ENCODE measurements around the gene GTF2I.
"Not testable (repeated sequence)": the region's sequence is repeated elsewhere in the genome, so short reads cannot be mapped to it uniquely, and the experiment has no call there.

The GTF2I gene

GRCh38 chr7:74717889-74718288 lies 60.4 kb downstream of the GTF2I start:
- no peak for DNase-seq (ENCODE audit: low read depth)

GRCh38 chr7:74718336-74718735 lies 60.8 kb downstream of the GTF2I start:
- peak; percentile 74 for DNase-seq (ENCODE audit: low read depth)

DNA sequence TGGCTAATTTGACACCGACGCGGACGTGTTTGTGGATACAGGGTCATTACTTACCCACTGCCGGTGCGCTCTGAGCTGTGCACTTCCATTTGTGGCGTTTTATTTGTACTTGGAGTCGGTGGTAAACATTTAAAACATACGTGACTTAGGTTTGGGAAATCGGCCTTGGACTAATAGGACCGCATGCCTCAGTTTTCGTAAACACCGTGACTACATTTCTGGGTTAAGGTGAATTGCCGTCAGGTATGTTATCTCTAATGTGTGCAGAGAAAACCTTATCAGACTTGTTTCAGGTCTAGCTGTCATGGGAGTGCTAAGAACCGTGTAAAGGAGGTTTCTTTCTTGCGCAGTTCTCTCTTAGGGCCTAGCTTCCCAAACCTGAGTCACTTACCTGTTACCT lies 64.6 kb downstream of the GTF2I start:
- no peak for DNase-seq (ENCODE audit: low read depth)

DNA sequence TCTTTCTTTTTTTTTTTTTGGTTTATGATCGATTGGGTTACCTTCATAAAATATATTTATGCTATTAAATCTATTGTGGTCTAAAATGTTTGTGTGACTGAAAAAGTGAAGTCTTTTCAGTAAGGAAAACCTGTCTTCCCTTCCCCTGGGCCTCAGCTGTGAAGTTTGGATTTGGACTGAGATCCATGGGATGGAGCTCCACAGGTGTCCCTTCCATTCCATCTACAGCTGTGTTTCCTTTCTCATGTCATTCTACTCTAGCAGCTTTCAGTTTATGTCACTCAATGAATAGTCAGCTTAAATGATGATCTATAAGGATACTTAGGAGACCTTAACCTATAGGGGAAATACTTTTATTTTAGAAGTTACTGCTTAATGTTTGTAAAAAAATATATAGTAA lies 68.3 kb downstream of the GTF2I start:
- DNase-seq (ENCODE audit: low read depth), result no peak

- DNase-seq (ENCODE audit: low read depth), result no peak
These were observed 69.0 kb downstream of the GTF2I start for GRCh38 chr7:74726309-74727101.

DNA sequence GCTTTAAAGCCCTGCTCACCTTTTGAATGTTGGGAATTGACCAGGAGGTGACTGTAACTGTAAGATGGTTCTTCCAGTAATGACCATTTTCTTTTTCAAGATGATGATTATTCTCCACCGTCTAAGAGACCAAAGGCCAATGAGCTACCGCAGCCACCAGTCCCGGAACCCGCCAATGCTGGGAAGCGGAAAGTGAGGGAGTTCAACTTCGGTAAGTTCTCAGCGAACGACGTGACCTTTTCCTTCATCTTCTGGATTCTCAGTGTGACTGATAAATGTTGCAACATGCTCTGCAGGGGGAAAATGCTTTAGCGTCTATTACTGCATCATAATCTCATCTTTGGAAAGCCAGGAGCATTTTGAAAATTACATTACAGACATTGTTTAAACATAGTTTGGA lies 71.2 kb downstream of the GTF2I start:
- not testable (repeated sequence) for DNase-seq (ENCODE audit: low read depth)

GRCh38 chr7:74730186-74730585 lies 72.7 kb downstream of the GTF2I start:
- not testable (repeated sequence) for DNase-seq (ENCODE audit: low read depth)

DNA sequence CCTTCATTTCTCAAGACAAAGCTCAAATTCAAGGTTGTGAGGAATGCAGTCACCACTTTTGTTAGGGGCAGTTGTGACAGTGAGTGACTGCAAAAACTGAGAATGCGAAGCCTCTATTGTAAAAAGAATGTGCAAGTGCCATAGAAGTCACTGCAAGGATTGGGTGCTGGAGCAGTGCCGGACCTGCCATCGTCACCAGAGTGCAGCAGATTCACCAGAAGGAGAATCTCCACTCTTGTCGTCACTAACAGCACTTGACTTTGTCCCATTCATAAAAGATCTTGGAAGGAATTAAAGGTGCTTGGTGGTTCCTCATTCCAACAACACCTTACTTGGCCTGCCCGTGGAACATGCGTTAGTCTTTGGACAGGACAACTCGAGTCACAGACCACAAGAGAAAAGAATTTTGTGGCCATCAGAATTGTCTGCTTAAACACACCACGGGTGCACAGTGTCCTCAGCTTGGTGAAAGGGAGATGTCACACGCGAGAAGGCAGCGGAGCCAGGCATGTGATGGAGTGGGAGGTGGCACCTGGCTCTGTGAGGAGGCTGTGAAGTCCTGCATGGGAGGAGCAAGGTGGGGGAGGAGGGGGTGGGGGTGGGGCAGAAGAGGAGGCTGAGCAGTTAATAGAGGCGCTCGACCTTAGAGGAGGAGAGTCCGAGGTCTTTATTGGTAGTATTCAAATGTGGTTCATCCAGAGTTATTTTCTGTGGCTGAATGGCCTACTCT lies 82.6 kb downstream of the GTF2I start:
- not testable (repeated sequence) for DNase-seq (ENCODE audit: low read depth)

DNA sequence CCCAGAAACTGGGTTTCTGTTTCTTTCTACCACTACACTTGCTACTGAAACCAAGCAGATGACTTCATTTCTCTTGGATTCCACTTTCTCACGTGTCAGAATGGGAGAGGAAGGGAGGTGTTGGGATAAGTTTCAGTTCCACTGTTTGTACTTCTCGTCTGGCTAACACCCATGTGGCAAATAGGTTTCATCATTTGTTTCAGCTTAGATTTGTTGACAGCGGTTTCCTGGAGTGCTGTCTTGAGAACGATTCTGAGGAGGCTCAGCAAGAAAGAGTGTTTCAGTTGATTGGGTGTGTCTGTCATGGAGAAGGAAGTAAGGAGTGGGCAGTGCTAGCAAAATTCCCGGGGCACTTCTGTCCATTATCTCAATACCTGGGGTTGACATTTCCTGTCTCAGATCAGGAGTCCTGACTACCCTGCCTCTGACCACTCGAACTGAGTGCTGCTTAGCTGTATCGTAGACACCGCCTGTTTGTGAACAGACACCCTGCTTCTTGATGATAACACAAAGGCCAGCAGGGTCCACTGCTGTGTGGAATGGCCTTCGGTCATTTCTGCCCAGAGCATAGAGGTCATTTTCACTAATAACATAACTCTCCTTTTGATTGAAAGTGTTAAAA lies 86.5 kb downstream of the GTF2I start:
- DNase-seq (ENCODE audit: low read depth), result not testable (repeated sequence)

DNA sequence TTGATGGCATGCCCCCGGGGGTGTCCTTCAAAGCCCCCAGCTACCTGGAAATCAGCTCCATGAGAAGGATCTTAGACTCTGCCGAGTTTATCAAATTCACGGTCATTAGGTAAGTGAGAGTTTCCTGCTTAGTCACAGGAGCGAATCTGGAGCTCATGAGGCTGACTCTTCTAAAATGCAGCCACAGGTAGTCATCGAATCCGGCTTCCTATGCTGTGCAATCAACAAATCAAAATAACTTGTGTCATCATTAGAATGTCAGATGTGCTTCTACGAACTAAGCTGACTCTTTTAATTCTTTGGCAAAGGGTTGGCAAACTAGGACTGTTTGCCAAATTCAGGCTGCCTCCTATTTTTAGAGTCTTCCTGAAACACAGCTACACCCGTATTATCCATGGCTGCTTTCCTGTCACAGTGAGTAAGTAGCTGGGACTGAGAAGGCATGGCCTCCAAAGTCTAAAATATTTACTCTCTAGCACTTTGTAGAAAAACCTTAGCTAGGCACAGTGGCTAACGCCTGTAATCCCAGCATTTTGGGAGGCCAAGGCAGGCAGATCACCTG lies 96.5 kb downstream of the GTF2I start:
- not testable (repeated sequence) for DNase-seq (ENCODE audit: low read depth)

DNA sequence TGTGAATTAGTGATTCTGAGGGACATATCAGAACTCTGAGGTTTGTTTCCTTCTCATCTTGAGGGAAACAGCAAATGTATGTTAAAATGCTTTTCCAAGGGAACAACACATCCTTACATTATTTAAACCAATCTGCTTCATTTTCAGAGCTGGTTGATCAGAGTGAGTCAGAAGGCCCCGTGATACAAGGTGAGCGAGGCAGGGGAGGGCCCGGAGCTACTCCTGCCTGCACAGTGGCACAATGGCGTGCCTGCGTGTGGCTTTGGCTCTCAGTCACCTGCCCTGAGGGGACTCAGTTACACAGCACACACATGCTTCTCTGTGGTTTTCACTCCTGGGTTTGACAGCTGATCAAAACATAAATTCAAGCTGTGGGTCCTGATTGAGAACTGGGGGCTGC lies 99.2 kb downstream of the GTF2I start:
- DNase-seq (ENCODE audit: low read depth), result not testable (repeated sequence)

- DNase-seq (ENCODE audit: low read depth), result not testable (repeated sequence)
These were observed 100.8 kb downstream of the GTF2I start for GRCh38 chr7:74758268-74758667.

- not testable (repeated sequence) for DNase-seq (ENCODE audit: low read depth)
These were observed 101.5 kb downstream of the GTF2I start for GRCh38 chr7:74758982-74759381.

GRCh38 chr7:74765205-74765918 lies 107.8 kb downstream of the GTF2I start:
- not testable (repeated sequence) for DNase-seq (ENCODE audit: low read depth)

GRCh38 chr7:74766509-74766908 lies 109.0 kb downstream of the GTF2I start:
- DNase-seq (ENCODE audit: low read depth), result not testable (repeated sequence)

DNA sequence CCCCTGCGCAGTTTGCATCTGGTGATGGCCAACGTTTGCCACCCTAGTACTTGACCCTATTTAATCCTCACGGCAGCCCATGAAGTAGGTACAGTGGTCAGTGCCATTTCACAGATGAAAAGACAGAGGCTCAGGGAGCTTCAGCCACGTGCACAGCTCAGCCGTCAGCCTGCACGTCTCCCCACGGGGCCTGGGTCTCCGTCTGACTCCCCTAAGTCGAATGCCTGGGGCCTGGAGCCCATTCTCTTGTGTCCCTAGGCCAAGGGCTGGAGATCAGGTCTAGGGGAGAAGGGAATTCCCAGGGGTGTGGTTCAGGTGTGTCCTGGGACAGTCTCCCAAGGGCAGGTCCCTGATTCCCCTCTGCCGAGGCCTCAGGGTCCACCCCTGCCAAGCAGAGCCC lies 109.5 kb downstream of the GTF2I start:
- not testable (repeated sequence) for DNase-seq (ENCODE audit: low read depth)

DNA sequence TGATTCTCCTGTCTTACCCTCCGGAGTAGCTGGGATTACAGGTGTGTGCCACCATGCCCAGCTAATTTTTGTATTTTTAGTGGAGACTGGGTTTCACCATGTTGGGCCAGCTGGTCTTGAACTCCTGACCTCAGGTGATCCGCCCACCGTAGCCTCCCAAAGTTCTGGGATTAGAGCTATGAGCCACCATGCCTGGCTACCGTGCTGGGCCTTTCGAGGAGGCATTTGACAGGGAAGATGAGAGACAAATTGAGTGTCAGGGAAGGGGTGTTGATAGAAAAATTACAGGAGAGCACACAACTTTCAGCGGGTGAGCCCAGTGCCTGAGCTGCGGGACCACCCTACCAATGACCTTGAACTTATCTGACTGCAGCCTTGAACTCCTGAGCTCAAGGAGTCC lies 112.5 kb downstream of the GTF2I start:
- DNase-seq (ENCODE audit: low read depth), result not testable (repeated sequence)

DNA sequence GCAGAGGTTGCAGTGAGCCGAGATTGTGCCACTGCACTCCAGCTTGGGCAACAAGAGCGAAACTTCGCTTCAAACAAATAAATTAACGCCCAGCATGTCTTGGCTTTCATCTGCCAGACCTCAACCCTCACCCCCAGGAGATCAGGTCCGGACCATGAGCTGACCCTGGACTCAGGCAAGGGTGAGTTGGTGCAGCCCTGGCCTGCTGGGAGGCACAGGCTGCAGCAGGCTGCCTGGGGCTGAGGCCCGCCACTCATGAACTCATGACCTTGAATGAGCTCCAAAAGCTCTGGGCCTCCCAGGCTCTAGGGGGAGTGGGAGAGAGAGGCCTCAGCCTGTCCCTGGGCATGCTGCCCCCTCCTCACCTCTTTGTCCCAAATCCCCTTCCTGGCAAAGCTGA lies 114.6 kb downstream of the GTF2I start:
- DNase-seq (ENCODE audit: low read depth), result not testable (repeated sequence)

DNA sequence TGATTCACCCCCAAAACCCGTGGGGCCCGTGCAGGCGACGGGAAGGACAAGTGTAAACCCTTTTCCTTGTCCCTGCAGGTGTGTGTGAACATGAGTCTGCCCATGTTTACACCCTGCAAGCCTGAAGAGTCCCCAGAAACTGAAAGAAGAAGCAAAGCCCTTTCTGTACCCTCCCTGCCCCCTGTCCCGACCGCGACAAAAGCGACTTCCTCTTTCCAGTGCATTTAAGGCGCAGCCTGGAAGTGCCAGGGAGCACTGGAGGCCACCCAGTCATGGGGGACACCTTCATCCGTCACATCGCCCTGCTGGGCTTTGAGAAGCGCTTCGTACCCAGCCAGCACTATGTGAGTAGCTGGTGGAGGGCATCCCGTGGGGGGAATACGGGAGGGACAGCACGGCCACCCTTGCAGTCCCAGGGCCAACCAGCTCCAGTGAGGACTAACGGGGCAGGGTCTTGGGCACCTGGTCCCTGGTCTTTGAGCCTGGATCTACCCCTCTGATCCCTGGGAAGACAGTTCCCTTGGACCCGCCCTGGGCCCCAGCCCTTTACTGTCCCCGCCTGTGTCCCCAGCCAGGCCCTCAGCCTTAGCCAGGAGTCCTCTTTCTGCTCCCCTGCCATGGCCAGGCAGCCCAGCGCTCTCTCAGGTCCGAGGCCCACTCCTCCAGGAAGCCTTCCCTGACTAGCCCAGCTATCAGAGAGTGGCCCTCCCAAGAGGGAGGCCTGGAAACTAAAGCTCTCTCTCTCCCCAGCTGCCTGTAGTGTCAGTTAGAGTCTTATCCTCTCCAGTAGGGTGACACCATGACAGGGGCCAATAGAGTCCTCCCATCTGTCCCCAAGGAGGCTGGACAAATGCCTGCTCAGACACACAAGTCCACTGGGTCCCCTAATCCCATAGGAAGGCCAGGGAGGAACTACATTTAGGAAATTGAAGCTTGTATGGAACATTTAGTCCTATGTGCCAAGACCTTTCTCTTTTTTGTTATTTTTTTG lies 116.5 kb downstream of the GTF2I start, which contains the start of gene NCF1:
TSS of gene NCF1 (plus strand) at position 252 of the 991 bp plus-strand sequence. CDS start at position 273, 21 bp downstream.
- not testable (repeated sequence) for DNase-seq (ENCODE audit: low read depth)

DNA sequence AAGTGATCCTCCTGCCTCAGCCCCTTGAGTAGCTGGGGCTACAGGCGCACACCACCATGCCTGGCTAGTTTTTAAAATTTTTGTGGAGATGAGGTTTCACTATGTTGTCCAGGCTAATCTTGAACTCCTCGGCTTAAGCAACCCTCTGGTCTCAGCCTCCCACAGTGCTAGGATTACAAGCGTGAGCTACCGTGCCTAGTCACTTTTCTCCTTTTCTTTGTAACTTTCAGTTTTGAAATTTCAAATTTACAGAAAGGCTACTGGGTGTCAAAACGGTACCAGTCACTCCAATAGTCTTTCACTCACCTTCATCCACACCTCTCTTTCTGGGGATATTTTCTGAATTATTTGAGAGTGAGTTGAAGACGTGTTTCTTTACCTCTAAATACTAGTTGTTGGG lies 117.6 kb downstream of the GTF2I start:
- DNase-seq (ENCODE audit: low read depth), result not testable (repeated sequence)
